HG03066 (cell line): ENCODE measurements around the gene UTP4.

ENCODE experiments used
- ATAC-seq: cut with Tn5 transposase; IDR thresholded peaks from one replicate; pipeline ENCODE4 v1.9.1; 2021; ENCODE audit warnings: low read depth; ENCODE audit not compliant: unreplicated experiment

UTP4 gene

DNA sequence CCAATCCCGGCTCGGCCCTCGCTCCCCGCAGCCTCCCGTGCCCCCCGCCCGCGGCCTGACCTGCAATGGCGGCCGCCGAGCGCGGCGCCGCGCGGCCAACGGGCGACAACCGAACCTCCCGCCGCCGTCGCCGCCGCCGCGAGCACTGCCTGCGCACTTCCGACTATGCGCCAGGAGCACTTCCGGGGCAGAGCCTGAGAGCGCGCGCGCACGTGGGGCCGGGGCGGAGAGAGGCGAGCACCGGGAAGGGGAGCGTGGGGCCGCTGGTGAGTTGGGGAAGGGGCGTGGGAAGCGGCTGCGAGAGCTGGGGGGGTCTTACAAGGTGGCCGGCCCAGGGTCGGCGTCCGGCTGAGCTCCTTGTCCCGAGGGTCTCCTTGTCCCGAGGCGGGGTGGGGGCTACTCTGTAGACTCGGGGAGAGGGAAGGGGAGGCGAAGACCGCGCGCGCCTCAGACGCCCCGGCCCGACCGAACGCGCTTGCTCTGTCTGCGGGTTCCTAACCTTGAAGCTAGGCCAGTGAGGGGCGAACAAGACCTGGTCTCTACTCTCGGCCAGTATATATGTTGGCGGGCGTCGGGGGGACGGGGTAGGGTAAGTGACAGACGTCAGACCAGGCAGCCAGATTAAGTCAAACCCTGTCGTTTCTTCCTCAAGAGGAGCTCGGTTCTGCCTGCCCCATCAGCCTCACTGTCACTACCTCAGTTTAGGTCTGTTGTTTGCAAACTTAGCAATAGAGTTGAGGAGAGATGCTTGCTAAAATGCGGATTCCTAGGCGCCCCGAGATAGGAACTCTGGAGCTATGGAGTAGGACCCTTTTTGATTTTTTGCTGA lies at the start of gene UTP4, which contains the start of gene CHTF8:
TSS of gene UTP4 (plus strand) at position 226 of the 829 bp plus-strand sequence. CDS start 811 bp downstream, outside the sequence.
TSS of gene CHTF8 (minus strand) at position 165 of the 829 bp plus-strand sequence. CDS start 11,130 bp downstream, outside the sequence.
- peak; percentile 75 for ATAC-seq

DNA sequence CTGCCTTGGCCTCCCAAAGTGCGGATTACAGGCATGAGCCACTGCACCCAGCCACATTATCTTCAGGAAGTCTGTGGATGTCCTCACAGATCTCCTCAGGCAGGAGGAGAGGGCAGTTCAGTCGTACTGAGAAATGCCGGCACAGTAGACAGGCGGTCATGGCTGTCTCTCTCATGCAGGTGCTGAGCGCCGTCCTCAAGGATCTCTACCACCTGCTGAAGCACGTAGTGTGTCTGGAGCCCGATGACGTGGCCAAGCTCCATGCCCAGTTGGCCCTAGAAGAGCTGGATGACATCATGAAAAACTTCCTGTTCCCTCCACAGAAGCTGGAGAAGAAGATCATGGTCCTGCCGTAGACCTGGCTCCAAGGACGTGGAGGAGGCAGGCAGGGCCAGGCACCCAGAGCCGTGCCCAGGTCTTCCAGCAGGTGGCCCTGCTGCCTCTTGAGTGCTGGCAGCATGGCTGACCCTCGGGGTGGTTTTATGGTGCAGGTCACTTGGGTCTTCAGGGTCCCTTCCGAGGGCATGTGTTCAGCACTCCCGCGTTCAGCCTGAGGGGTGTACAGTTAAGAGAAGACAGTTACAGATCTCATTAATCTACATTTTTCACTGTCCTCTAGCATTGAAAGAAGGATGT lies 49.0 kb upstream of the UTP4 start:
- no peak for ATAC-seq

DNA sequence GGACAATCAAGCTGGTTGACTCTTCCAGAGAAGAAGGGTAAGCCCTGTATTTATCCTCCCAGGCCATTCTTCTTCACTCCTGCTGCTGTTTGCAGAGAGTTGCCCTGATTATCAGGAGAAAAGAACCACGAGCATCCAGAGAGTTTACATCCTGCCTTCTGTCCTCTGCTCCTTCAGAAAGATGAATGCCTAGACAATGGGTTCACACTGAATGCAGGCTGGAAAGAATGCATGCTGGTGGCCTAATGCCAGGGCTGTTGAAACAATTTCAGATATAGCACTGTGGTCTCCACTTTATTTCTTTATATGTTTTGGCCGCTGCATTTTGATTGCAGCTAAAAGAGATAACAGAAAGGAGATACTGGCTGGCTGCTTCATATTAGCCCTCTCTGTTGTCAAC lies 48.2 kb upstream of the UTP4 start:
- ATAC-seq, result no peak

DNA sequence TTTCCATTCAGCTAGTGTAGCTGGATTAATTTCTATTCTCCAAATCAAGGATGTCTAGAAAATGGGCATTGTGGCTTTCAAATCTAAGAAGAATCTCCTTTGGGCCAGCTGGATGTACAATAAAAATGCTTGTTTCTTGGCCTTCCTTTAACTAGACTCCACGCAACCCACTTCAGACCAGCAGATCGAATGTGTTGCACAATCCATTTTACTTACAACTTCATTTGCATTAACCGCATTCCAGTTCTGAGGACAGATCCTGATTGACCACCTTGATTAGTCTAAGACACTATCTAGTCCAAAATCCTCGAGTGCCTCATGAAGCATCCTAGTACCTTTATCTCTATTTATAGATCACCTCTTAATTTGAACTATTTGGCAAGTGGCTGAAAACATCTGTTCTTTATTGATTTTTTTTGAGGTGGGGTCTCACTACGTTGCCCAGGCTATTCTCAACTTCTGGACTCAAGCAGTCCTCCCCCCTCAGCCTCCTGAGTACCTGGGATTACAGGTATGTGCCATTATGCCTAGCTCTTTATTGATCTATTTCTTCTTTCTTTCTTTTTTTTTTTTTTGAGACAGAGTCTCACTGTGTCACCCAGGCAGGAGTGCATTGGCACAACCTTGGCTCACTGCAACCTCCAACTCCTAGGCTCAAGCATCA lies 47.3 kb upstream of the UTP4 start:
- ATAC-seq, result no peak

DNA sequence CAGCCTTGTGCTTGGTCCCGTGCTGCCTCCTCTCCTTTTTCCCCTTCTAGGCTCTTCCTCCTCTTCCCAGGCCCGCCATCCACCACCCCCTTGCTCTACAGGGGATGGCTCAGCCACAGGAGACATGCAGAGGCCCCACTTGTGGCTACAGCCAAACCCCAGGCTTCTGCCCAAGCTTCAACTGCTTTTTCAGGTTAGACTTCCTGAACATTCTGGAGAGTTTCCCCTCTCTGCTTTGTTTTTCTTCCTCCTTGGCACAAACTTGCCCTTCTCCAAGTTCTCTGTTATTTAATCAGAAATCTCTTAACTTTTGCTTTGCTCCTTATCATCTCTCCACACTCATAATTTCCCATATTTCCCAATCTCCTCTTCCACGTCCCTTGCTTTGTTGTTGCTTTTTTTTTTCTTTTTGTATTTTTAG lies 45.3 kb upstream of the UTP4 start:
- no peak for ATAC-seq

DNA sequence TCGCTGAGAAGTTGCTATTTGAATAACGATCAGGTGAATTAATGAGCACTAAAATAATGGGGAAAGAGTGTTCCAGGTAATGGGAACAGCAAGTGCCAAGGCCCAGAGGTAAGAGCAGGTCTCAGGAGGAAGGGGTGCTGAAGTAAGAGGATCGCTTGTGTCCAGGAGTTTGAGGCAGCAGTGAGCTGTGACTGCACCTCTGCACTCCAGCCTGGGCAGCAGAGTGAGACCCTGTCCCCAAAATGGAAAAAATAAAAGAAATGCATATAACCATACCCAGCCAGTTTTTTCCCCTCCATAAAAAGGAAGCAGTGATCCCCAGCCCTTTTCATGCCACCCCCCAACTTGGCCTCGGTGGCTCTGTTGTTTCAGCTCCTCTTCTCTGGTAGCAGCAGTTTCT lies 43.8 kb upstream of the UTP4 start:
- ATAC-seq, result no peak

DNA sequence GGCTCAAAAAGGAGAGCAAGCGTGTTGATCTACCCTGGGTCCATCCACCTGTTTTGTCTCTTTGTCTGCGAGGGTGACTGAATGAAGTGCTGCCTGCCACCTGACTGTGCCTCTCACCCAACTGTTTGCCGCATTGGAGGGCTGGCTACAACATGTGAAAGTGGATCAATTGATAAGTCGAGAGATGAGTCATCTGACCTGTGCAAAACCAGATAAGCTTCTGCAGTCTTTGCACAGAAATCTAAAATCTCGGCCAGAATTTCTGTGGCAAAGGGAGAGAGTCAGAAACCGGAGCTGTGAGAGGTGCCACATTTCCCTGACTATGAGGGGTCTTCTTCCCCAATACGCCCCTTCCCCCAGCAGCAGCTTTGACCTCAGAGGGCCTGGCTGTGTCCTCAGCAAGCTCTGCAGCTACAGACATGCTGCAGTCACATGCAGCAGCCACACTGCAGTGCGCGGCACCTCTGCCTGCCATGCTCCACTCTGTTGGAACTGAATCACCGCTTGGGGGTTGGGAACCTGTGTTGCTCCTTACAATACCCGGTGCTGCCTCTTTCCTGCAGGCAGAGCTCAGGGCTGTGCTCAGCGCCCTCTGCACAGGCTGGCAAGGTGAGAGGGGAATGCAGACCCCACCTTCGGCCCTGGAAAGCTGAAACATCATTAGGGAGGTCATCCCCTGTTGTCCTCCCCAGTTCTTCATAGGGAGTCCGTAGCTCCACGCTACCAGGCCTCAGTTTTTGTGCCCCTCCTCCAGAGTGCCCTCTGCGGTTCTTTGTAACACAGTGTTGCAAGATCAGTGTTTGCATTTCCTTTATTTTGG lies 43.1 kb upstream of the UTP4 start:
- ATAC-seq, result no peak

DNA sequence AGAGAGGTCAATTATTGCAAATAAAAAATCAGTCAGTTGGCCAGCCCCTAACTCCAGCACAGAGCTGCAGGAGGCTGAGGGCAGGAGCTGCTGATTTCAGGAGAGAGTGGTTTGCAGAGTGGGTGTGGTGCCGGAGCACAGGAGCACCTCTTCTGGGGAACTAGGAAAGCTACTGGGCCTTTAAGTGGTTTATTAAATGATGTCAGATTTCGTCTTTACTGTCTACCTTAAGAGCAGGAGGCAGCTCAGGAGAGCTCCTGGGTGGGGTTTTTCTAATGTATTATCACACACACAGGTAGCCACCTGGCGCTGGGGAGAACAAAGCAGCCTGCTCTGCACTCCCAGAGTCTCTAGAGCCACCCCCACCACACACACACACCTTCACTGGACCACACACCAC lies 38.5 kb upstream of the UTP4 start:
- ATAC-seq, result no peak

DNA sequence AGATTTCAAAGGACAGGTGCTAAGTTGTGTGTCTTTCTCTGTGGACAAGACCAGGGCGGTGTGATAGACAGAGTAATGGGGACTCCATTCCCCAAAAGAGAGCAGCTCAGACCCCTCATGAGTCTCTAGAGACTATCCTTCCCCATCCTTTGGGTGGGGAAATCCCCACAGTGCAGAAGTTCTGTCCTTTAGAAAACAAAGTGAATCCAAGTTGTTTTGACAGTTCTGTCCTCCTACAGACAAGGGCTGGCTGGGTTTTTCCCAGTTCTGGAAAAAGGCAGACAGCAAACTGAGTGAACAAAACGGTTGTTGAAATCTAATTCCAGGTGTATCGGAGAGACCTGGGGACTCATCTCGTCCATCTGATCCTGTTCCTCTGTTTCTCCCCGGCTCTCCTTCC lies 37.9 kb upstream of the UTP4 start:
- no peak for ATAC-seq

DNA sequence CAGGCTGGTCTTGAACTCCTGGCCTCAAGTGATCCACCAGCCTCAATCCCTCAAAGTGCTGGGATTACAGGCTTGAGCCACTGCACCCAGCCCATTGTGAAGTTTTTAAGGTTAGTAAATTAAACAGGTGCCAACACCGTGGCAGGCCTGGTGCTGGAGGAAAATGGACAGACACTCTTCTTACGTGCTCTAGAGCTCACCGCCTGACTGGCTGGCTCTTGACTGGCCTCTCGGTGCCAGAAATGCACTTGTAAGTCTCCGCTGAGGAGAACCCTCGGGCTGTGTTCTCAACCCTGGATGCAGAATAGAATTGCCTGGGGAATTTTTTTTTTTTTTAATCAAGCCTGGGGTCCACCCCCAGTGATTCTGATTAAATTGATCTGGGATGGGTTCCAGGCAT lies 37.3 kb upstream of the UTP4 start:
- ATAC-seq, result no peak

DNA sequence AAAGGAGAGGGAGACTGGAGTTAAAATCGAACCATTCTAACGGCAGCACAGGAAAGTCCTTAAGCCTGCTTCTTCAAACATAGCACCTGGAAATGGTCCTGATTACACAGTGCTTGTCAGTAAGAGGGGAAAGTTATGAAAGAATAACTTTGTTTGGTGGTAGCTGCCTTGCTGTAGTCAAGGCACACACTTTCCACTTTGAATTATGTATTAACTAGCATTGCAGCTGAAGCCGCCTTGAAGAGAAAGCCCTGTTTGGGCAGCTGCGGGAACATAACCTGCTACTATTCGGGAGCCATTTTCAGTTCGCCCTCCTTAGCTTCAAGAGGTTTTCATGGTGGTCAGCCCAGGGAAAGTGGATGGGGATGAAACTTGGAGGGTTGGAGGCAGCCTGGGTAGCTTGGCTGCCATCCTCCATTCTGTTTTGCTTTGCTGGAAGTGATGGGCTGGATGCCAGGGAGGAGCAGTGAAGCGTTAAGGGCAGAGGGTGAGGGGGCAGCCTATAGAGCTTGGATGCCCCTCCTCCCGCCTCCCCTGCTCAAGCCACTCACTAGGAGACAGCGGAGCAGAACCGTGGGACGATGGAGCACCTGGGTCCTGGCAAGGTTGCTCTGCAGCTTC lies 32.3 kb upstream of the UTP4 start:
- ATAC-seq, result no peak

DNA sequence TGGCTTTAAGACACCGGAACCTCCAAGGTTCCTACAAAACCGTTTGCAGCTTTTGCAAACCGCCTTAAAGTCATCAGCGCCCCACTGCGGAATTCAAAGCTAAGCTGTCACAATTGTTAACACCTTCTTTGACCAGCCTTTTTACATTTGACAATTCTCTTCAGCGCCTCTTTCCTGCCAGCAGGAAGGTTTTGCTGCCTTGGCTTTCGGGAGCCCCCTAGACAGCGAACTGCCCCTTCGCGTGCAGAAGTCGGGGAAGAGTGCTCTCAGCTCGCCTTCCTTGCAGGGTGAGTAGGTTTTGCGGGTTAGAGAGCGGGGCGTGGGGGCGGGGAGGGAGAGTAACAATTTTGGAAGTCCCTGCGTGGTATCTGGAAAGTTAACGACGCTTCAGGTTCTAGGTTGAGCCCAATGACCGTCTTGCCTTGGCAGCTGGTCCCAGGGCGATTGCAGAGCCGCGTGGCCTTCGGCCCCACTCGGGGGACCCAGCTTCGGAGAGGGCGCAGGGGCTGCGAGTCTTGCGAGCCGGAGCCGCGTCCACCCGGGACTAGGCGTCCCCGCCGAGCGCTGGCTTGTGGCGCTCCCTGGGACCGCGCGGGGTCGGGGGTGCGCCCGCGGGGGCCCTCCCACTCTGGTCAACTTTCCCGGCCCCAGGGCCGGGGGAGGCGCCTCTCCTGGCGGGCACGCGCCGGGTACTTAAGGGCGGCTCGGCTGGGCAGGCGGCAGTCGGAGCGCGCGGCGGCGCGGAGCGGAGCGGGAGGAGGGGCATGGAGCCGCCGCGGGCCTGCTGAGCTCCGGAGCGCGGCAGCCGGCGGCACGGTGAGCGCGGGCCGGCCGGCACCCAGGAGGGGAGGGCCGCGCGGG lies 26.7 kb upstream of the UTP4 start, which contains the start of gene HAS3:
TSS of gene HAS3 (plus strand) at position 153 of the 861 bp plus-strand sequence. CDS start 3,743 bp downstream, outside the sequence.
- ATAC-seq, result no peak

DNA sequence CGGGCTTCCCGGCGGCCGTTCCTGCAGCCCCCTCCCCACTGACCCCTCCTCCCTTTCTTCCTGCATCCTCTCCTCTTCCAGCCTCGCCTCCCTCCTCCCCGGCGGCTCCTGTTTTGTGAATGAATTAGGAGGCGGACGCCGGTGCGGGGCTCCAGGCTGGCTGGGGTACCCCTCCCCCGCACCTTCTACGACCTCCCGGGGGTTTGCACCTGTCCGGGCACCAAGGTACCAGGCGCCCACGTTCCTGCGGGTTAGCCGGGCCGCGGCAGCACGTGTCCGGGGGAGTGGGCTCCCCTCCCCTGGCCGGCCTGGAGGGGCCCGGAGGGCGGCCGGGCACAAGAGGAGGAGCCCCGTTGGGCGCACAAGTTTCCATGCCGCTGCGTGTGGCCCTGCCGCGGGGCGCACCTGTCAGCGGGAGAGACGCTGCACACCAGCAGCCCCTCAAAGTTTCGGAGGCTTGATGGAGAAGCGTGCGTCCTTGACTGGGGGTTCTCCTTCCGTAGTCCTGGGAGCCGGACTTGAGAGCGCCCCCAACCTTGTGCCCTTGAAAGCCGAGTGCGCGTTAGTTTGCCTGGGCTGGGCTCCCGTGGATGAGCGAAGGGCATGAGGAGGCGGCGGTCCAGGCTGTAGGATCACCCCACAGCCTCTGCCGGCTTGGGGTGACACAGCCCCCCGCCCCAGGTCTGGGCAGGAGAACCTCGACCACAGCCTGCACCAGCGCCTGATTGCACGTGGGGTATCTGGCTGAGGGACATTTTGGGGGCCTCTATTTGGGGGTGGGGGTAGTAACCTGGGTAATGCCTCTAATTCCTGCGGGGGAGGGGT lies 25.7 kb upstream of the UTP4 start:
- no peak for ATAC-seq

DNA sequence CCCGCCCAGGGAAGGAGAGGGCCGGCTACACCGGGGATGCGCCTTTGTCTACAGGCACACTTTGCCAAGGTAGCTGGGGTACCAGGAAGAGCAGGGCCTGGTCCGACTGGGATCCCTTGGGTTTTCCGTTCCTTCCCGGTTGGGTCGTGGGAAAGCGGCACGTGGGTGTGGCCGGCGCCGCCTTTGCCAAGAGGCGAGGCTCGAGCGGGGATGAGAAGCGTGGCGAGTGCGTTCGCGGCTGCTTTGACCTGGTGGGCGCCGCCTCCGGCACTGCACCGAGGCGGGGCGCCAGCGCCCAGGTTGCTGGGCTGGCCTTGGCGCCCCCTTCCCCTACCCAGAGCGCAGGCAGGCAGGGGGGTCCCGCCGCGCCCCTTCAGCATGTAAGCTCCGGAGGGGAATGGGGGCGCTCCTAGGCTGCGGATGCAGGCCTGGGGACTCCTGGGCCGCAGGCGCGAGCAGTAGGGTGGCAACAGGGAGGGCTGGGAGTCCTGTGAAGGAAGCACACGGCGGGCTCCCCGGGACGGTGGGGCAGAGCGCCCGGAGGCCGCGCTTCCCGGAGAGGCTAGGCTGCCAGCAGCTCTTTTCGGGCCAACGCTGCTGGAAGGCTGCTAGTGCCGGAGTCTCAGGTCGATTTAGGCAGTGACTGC lies 25.0 kb upstream of the UTP4 start:
- no peak for ATAC-seq

DNA sequence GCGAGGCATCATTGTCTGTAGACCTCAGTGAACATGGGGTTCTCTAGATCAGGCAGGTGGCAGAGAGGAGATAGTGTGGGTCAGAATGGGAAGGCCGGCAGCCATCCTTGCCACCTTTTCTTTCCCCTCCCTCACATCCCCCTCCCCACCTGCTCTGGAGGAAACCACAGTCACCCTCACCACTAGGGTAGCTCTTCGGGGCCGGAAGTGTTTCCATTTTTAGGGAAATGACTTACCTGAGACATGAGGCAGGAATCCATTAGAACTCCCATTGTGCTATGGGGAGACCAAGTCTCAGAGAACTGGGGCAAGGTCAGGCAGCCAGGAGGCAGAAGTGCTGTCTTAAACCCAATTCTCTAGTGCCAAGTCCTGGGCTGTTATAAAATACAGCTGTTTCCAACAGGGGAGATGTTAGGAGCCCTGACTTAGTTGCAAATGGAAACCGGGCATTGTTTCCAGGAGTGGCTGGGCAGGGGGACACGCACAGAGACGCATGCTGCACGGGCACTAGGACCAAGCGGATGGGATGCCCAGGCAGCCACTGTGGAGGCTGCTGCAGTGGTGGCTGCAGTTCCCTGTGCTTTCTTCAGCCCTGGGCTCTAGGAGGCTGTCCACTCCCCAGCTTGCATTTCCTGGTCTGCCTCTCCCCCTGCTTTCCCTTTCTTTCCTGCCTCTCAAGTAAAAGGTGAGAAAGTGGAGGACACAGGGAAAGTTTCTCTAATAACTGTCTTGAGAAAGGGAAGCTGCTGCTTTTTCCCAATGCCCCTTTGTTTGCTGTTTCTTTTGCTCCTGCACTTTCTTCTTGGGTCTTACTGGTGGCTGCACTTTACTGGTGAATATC lies 24.2 kb upstream of the UTP4 start:
- no peak for ATAC-seq

DNA sequence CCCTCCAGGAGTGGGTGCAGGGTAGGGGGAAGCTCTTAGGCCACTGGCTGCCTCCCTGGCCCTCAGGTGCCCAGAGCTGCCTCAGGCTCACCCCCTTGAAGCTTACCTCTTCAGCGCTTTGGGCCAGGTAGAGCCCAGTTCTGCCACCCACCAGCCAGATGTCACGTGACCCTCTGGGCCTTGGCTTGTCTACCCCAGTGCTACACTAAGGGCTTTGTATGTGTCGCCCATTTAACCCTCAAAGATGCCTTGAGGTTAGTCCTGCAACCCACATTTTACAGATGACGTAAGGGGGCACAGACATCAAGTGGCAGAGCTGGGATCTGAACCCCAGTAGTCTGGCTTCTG lies 23.6 kb upstream of the UTP4 start:
- no peak for ATAC-seq
